NCI-H82 treated with DMSO at 0.1 percent for 48 hours (cell line): ENCODE measurements around the gene DAW1.
"Not testable (repeated sequence)": the region's sequence is repeated elsewhere in the genome, so short reads cannot be mapped to it uniquely, and the experiment has no call there.

ENCODE experiments used
- DNase-seq: peaks from one replicate; lab custom pipeline; 2025; ENCODE audit not compliant: unreplicated experiment; lab: John Stamatoyannopoulos, UW

Gene DAW1

GRCh38 chr2:227871375-227871791 lies at the start of gene DAW1:
Gene DAW1, plus strand, starts transcription at chr2:227871631. Its CDS starts 59 bp downstream, at chr2:227871690.
- DNase-seq, result no peak

- DNase-seq, result no peak
These were observed 48.9 kb upstream of the DAW1 start for GRCh38 chr2:227822416-227823003.

- DNase-seq, result no peak
These were observed 47.5 kb upstream of the DAW1 start for GRCh38 chr2:227823922-227824321.

GRCh38 chr2:227824711-227825110 lies 46.7 kb upstream of the DAW1 start:
- DNase-seq, result no peak

- DNase-seq, result no peak
These were observed 45.4 kb upstream of the DAW1 start for GRCh38 chr2:227826019-227826521.

GRCh38 chr2:227826563-227826962 lies 44.9 kb upstream of the DAW1 start:
- no peak for DNase-seq

GRCh38 chr2:227827143-227827542 lies 44.3 kb upstream of the DAW1 start:
- DNase-seq, result no peak

GRCh38 chr2:227828477-227828912 lies 42.9 kb upstream of the DAW1 start:
- no peak for DNase-seq

- no peak for DNase-seq
These were observed 42.1 kb upstream of the DAW1 start for GRCh38 chr2:227829337-227829736.

- no peak for DNase-seq
These were observed 37.0 kb upstream of the DAW1 start for GRCh38 chr2:227834423-227834822.

GRCh38 chr2:227834916-227835650 lies 36.3 kb upstream of the DAW1 start:
- DNase-seq, result no peak

GRCh38 chr2:227839339-227840129 lies 31.9 kb upstream of the DAW1 start:
- DNase-seq, result not testable (repeated sequence)

- no peak for DNase-seq
These were observed 24.6 kb upstream of the DAW1 start for GRCh38 chr2:227846831-227847230.

- DNase-seq, result no peak
These were observed 23.3 kb upstream of the DAW1 start for GRCh38 chr2:227848146-227848545.

- DNase-seq, result no peak
These were observed 22.8 kb upstream of the DAW1 start for GRCh38 chr2:227848586-227848985.

GRCh38 chr2:227849906-227850305 lies 21.5 kb upstream of the DAW1 start:
- no peak for DNase-seq

GRCh38 chr2:227853204-227853629 lies 18.2 kb upstream of the DAW1 start:
- no peak for DNase-seq

- no peak for DNase-seq
These were observed 17.6 kb upstream of the DAW1 start for GRCh38 chr2:227853765-227854271.

GRCh38 chr2:227855440-227855839 lies 16.0 kb upstream of the DAW1 start:
- DNase-seq, result no peak

GRCh38 chr2:227856697-227857096 lies 14.7 kb upstream of the DAW1 start:
- DNase-seq, result no peak

GRCh38 chr2:227860221-227860641 lies 11.2 kb upstream of the DAW1 start:
- no peak for DNase-seq
